Effector memory CD4-positive, alpha-beta T cell (primary cell): ENCODE measurements around the gene OR51A7.

Experiments
- DNase-seq, 3 donors: peaks; one replicate each; pipeline ENCODE4 v3.0.0-alpha.2; 2020
- H3K27ac ChIP-seq: 2 replicates; pipeline ENCODE4 v1.7.0; 2013; ENCODE audit warnings: mild to moderate bottlenecking, low read length, moderate library complexity; ENCODE audit not compliant: insufficient read depth, poor library complexity, severe bottlenecking
- H3K27me3 ChIP-seq: replicated peaks from 2 replicates; pipeline ENCODE4 v1.7.0; 2013; ENCODE audit warnings: mild to moderate bottlenecking, low read length; ENCODE audit not compliant: insufficient read depth, control insufficient read depth, poor library complexity, severe bottlenecking
- H3K36me3 ChIP-seq: 2 replicates; pipeline ENCODE4 v1.7.0; 2013; ENCODE audit warnings: mild to moderate bottlenecking, low read length, moderate library complexity; ENCODE audit not compliant: control insufficient read depth, insufficient read depth
- H3K4me1 ChIP-seq: 2 replicates; pipeline ENCODE4 v1.7.0; 2013; ENCODE audit warnings: low read length, mild to moderate bottlenecking; ENCODE audit not compliant: control insufficient read depth, insufficient read depth, poor library complexity, severe bottlenecking
- H3K4me3 ChIP-seq: 2 replicates; pipeline ENCODE4 v1.7.0; 2013; ENCODE audit warnings: low read length, low read depth, mild to moderate bottlenecking; ENCODE audit not compliant: insufficient read depth, poor library complexity, severe bottlenecking
- H3K9me3 ChIP-seq: 2 replicates; pipeline ENCODE4 v1.7.0; 2013; ENCODE audit warnings: mild to moderate bottlenecking, low read length, moderate library complexity; ENCODE audit not compliant: control insufficient read depth

Gene OR51A7

DNA sequence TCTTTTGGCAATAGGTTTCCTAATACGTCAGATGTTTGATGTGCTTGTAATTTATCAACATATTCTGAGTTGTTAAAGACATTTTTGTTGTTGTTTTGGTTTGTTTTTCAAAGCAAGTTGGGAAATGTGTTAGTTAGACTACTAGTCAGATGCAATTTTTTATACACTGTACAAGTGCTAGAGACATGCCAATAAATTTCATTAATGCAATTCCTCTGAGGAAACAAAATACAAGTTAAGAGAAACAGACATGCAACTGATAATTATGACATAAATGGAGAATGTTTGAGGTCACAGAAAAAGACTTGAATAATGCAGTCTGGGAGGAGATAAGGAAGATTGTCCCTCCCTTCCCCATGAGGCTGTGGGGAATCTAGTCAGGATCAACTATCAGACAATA is 16.0 kb upstream of the OR51A7 start:
- DNase-seq: no peak
- Histone ChIP-seq H3K36me3 (no peaks in the 10 kb centered on the region), H3K27me3 (no peaks in the 10 kb centered on the region), H3K4me3 (no peak overlapping the region), H3K4me1 (no peaks in the 10 kb centered on the region), H3K27ac (no peak overlapping the region), H3K9me3 (no peaks in the 10 kb centered on the region)

- no peak for DNase-seq
- H3K4me1 ChIP-seq: no peaks in the 10 kb centered on the region
- no peak overlapping the region for H3K4me3 ChIP-seq
- no peaks in the 10 kb centered on the region for H3K9me3 ChIP-seq
- no peaks in the 10 kb centered on the region for H3K36me3 ChIP-seq
- H3K27ac ChIP-seq: no peak overlapping the region
- no peaks in the 10 kb centered on the region for H3K27me3 ChIP-seq
Measured at GRCh38 chr11:4890279-4890678, 13.3 kb upstream of the OR51A7 start.

- H3K27ac ChIP-seq: no peak overlapping the region
- H3K36me3 ChIP-seq: no peaks in the 10 kb centered on the region
- no peak overlapping the region for H3K4me3 ChIP-seq
- H3K9me3 ChIP-seq: no peaks in the 10 kb centered on the region
- no peaks in the 10 kb centered on the region for H3K4me1 ChIP-seq
- H3K27me3 ChIP-seq: no peaks in the 10 kb centered on the region
- DNase-seq: no peak
Measured at GRCh38 chr11:4891996-4892640, 11.5 kb upstream of the OR51A7 start.

DNA sequence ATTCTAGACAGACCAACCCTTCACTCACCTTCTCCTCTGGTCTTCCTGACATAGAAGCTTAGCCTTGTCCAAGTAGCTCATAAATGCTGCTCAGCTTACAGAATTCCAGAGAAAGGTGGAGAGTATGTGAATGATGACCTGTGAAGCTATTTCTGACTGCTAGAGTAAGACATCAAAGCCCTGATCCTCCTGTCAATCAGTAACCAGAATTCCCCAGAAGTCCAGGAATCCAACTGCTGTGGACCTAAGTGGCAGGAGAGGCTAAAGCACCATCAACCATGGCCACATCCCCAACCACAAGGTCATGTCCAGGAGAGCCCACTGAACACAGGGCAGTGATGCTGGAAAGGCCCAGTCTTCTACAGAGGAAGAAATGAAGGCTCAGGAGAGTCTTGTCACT is 13.0 kb downstream of the OR51A7 start:
- H3K4me3 ChIP-seq: no peak overlapping the region
- H3K27ac ChIP-seq: no peak overlapping the region
- no peaks in the 10 kb centered on the region for H3K4me1 ChIP-seq
- H3K36me3 ChIP-seq: no peaks in the 10 kb centered on the region
- H3K27me3 ChIP-seq: no peaks in the 10 kb centered on the region
- H3K9me3 ChIP-seq: no peaks in the 10 kb centered on the region
- DNase-seq: no peak

DNA sequence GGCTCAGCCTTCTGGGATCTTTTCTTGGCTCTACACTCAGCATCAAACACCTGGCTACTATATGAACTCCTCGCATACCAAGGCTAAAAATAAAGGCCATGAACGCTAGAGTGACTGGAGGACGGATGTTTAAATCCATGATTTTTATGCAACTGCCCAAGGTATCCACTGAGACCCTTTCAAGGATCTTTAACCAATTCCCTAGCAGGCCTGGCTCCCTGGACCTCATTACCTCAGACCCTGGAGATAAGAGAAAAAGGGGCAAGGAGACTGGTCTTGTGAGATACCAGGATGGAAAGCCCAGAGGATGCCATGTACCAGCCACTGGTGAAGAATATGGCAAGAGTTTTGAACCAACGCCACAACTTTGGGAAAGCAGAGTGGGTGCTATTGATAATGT is 15.7 kb downstream of the OR51A7 start, which contains the start of gene OR51G2:
OR51G2 (minus strand) TSS at position 101 of the 400 bp plus-strand sequence. CDS start 3,687 bp downstream, outside the sequence.
- DNase-seq: no peak
- H3K36me3 ChIP-seq: no peaks in the 10 kb centered on the region
- H3K4me3 ChIP-seq: no peak within 1 kb of the TSS
- no peak within 1 kb of the TSS for H3K27ac ChIP-seq
- H3K27me3 ChIP-seq: no peaks in the 10 kb centered on the region
- no peaks in the 10 kb centered on the region for H3K9me3 ChIP-seq
- no peaks in the 10 kb centered on the region for H3K4me1 ChIP-seq

DNA sequence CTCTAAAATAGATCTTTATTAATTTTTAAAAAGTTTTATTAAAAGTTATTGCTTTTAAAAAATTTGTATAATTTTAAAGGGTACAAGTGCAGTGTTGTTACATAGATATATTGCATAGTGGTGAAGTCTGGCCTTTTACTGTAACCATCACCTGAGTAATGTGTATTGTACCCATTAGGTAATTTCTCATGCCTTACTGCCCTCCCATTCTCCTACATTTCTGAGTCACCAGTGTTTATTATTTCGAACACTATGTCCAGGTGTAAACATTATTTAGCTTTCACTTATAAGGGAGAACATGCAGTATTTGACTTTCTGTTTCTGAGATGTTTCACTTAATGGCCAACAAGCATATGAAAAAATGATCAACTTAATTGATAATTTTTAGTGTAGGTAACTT is 18.2 kb downstream of the OR51A7 start:
- H3K4me3 ChIP-seq: no peak overlapping the region

GRCh38 chr11:4922304-4922703 is 18.7 kb downstream of the OR51A7 start:
- Histone ChIP-seq H3K27ac (no peak overlapping the region), H3K4me1 (no peaks in the 10 kb centered on the region), H3K27me3 (no peaks in the 10 kb centered on the region), H3K4me3 (no peak overlapping the region), H3K9me3 (no peaks in the 10 kb centered on the region), H3K36me3 (no peaks in the 10 kb centered on the region)
- no peak for DNase-seq

More for the DNA sequence above, 18.2 kb downstream of the OR51A7 start:
- no peaks in the 10 kb centered on the region for H3K27me3 ChIP-seq
- DNase-seq: no peak
- no peaks in the 10 kb centered on the region for H3K36me3 ChIP-seq
- H3K27ac ChIP-seq: no peak overlapping the region
- no peaks in the 10 kb centered on the region for H3K4me1 ChIP-seq
- no peaks in the 10 kb centered on the region for H3K9me3 ChIP-seq

- DNase-seq: no peak
- Histone ChIP-seq H3K27me3 (no peaks in the 10 kb centered on the region), H3K36me3 (no peaks in the 10 kb centered on the region), H3K9me3 (no peaks in the 10 kb centered on the region), H3K4me1 (no peaks in the 10 kb centered on the region), H3K27ac (no peak within 1 kb of the TSS), H3K4me3 (no peak within 1 kb of the TSS)
Measured at GRCh38 chr11:4924239-4924638, 20.7 kb downstream of the OR51A7 start, which contains the start of gene OR51G1. TSS of gene OR51G1 (minus strand) at chr11:4924339. CDS start at chr11:4924339, 0 bp downstream.

- Histone ChIP-seq H3K27ac (no peak overlapping the region), H3K36me3 (no peaks in the 10 kb centered on the region), H3K4me1 (no peaks in the 10 kb centered on the region), H3K27me3 (no peaks in the 10 kb centered on the region), H3K9me3 (no peaks in the 10 kb centered on the region), H3K4me3 (no peak overlapping the region)
- DNase-seq: no peak
Measured at GRCh38 chr11:4926608-4927007, 23.0 kb downstream of the OR51A7 start.

GRCh38 chr11:4932751-4933150 is 29.2 kb downstream of the OR51A7 start:
- H3K9me3 ChIP-seq: no peaks in the 10 kb centered on the region
- H3K4me3 ChIP-seq: no peak overlapping the region
- no peaks in the 10 kb centered on the region for H3K36me3 ChIP-seq
- no peaks in the 10 kb centered on the region for H3K4me1 ChIP-seq
- H3K27ac ChIP-seq: no peak overlapping the region
- DNase-seq: no peak
- H3K27me3 ChIP-seq: no peaks in the 10 kb centered on the region
